GM23338 (cell line): ENCODE results near the gene AADAT. TPM values are rescaled to one million over a fixed set of nuclear protein-coding genes. Genes with fewer than 3 reads are reported as not detected.

Experiments used
- ATAC-seq: fragments of 200-7000 bp; cut with Tn5 transposase; 3 replicates; pipeline ENCODE4 v1.9.1; 2020
- DNase-seq: peaks from one replicate; pipeline ENCODE4 v3.0.0-alpha.2; 2015; ENCODE audit warnings: low spot score
- H2AFZ ChIP-seq: fragments of 200-600 bp; sonication (generic); 2 replicates; pipeline ENCODE4 v1.8.0; 2016; ENCODE audit warnings: antibody characterized with exemption, mild to moderate bottlenecking, moderate library complexity
- H3F3A ChIP-seq: fragments of 200-600 bp; sonication (generic); replicated peaks from 2 replicates; pipeline ENCODE4 v1.8.0; 2017; ENCODE audit warnings: antibody characterized with exemption, mixed run types, low read depth
- H3K27ac ChIP-seq: fragments of 200-600 bp; sonication (generic); 2 replicates; pipeline ENCODE4 v1.6.1; 2016; ENCODE audit warnings: low read depth
- H3K27me3 ChIP-seq: fragments of 200-600 bp; sonication (generic); 2 replicates; pipeline ENCODE4 v1.8.0; 2016; ENCODE audit warnings: mild to moderate bottlenecking, mixed run types, moderate library complexity; ENCODE audit not compliant: insufficient read depth
- H3K36me3 ChIP-seq: fragments of 200-600 bp; sonication (generic); 2 replicates; pipeline ENCODE4 v1.8.0; 2016; ENCODE audit warnings: mild to moderate bottlenecking; ENCODE audit not compliant: insufficient read depth
- H3K4me1 ChIP-seq: fragments of 200-600 bp; sonication (generic); 2 replicates; pipeline ENCODE4 v1.8.0; 2016; ENCODE audit warnings: mild to moderate bottlenecking, moderate library complexity; ENCODE audit not compliant: insufficient read depth
- H3K4me2 ChIP-seq: fragments of 200-600 bp; sonication (generic); 2 replicates; pipeline ENCODE4 v1.7.1; 2017; ENCODE audit warnings: mixed run types
- H3K4me3 ChIP-seq: fragments of 200-600 bp; sonication (generic); 2 replicates; pipeline ENCODE4 v1.6.1; 2016; ENCODE audit warnings: mixed run types
- H3K79me2 ChIP-seq: fragments of 200-600 bp; sonication (generic); replicated peaks from 2 replicates; pipeline ENCODE4 v1.8.0; 2017; ENCODE audit warnings: mild to moderate bottlenecking; ENCODE audit not compliant: insufficient read depth
- H3K9me2 ChIP-seq: fragments of 200-600 bp; sonication (generic); 2 replicates; pipeline ENCODE4 v1.8.0; 2017; ENCODE audit not compliant: insufficient read depth
- H4K20me1 ChIP-seq: fragments of 200-600 bp; sonication (generic); replicated peaks from 2 replicates; pipeline ENCODE4 v1.8.0; 2017; ENCODE audit warnings: mild to moderate bottlenecking; ENCODE audit not compliant: insufficient read depth
- H3K27ac Mint-ChIP-seq: 2 replicates; pipeline ENCODE4 v1.8.0; 2020; ENCODE audit warnings: inconsistent platforms, mild to moderate bottlenecking, moderate library complexity, mixed read lengths
- H3K27me3 Mint-ChIP-seq: 3 replicates; pipeline ENCODE4 v1.8.0; 2022; ENCODE audit warnings: low read depth, mild to moderate bottlenecking, moderate library complexity, mixed read lengths, inconsistent platforms; ENCODE audit not compliant: insufficient read depth, poor library complexity
- H3K36me3 Mint-ChIP-seq: 3 replicates; pipeline ENCODE4 v1.8.0; 2021; ENCODE audit warnings: low read depth, mild to moderate bottlenecking, inconsistent platforms, moderate library complexity, mixed read lengths
- H3K4me1 Mint-ChIP-seq: 3 replicates; pipeline ENCODE4 v1.8.0; 2020; ENCODE audit warnings: mild to moderate bottlenecking, inconsistent platforms, mixed read lengths
- H3K4me3 Mint-ChIP-seq: 3 replicates; pipeline ENCODE4 v1.8.0; 2021; ENCODE audit warnings: moderate library complexity, mild to moderate bottlenecking, inconsistent platforms, mixed read lengths
- H3K9me3 Mint-ChIP-seq: 3 replicates; pipeline ENCODE4 v1.8.0; 2020; ENCODE audit warnings: moderate library complexity, mild to moderate bottlenecking, inconsistent platforms, mixed read lengths
- CREB1 ChIP-seq: fragments of 250-450 bp; sonication (Bioruptor Pico); IDR thresholded peaks from 2 replicates; pipeline ENCODE4 v1.5.0; 2020; ENCODE audit warnings: low read depth, mild to moderate bottlenecking, moderate library complexity
- CTCF ChIP-seq, 2 experiments: fragments of 200-600 bp in 1 of 2; sonication (generic) in 1 of 2; conservative IDR thresholded peaks; 2 replicates each; pipeline versions ENCODE4 v1.5.1 to v1.6.1; 2016 to 2017; ENCODE audit warnings: antibody characterized with exemption in 2 of 2, low read depth in 2 of 2, mild to moderate bottlenecking in 2 of 2, moderate library complexity in 1 of 2
- ETS1 ChIP-seq: IDR thresholded peaks from 2 replicates; pipeline ENCODE4 v1.6.1; 2016; ENCODE audit warnings: antibody characterized with exemption
- EZH2 ChIP-seq: fragments of 200-600 bp; sonication (generic); IDR thresholded peaks from one replicate; pipeline ENCODE4 v1.8.0; 2017; ENCODE audit warnings: antibody characterized with exemption, mild to moderate bottlenecking, low read depth; ENCODE audit not compliant: unreplicated experiment
- EZH2phosphoT487 ChIP-seq: fragments of 200-600 bp; sonication (generic); IDR thresholded peaks from one replicate; pipeline ENCODE4 v1.8.1; 2018; ENCODE audit warnings: antibody characterized with exemption; ENCODE audit not compliant: unreplicated experiment
- POLR2AphosphoS5 ChIP-seq: IDR thresholded peaks from 2 replicates; pipeline ENCODE4 v1.6.1; 2016; ENCODE audit warnings: antibody characterized with exemption, low read depth
- REST ChIP-seq: IDR thresholded peaks from one replicate; pipeline ENCODE4 v1.6.1; 2018; ENCODE audit warnings: antibody characterized with exemption; ENCODE audit not compliant: unreplicated experiment
- STAT1 ChIP-seq: IDR thresholded peaks from one replicate; pipeline ENCODE4 v1.6.1; 2016; ENCODE audit warnings: antibody characterized with exemption; ENCODE audit not compliant: unreplicated experiment
- ZNF114 ChIP-seq: fragments of 250-450 bp; sonication (Bioruptor Pico); IDR thresholded peaks from 2 replicates; pipeline ENCODE4 v1.5.0; 2020; ENCODE audit warnings: mild to moderate bottlenecking, moderate library complexity
- ZNF331 ChIP-seq: fragments of 250-450 bp; sonication (Bioruptor Pico); IDR thresholded peaks from 2 replicates; pipeline ENCODE4 v1.5.0; 2020; ENCODE audit warnings: low read depth, mild to moderate bottlenecking, moderate library complexity
- polyA plus RNA-seq: library from polyadenylated mRNA; unstranded; fragments of >200 nt; fragmentation: Nextera tagmentation; extraction: Ambion mirVana; gene quantifications from 2 replicates; pipeline ENCODE4 v1.2.1, GENCODE V29; 2016
- total RNA-seq: library from RNA; depleted of rRNA; stranded (reverse); fragments of >200 nt; shearing (Covaris generic); gene quantifications from 2 replicates; pipeline ENCODE4 v1.2.3, GENCODE V29; 2014

AADAT gene
- total and polyA plus RNA-seq, 2 experiments from 2014 or later = 6.9 to 7.0 TPM

- H3K27ac ChIP-seq = no peak overlapping the region
- no peaks in the 10 kb centered on the region for H3K36me3 ChIP-seq
- peaks cover 5% of the 10 kb centered on the region; the same call in 1 of the 2 replicates for H3K79me2 ChIP-seq
- DNase-seq (no peak), ATAC-seq (no peak)
- Mint-ChIP-seq H3K27ac (no peak overlapping the region), H3K4me1 (peaks cover 15% of the 10 kb centered on the region), H3K4me3 (no peak overlapping the region), H3K27me3 (peaks cover 17% of the 10 kb centered on the region), H3K36me3 (0 out of 3 replicates have a peak, but pooled peaks cover 2% of the 10 kb centered on the region), H3K9me3 (peaks cover under 1% of the 10 kb centered on the region; the same call in 1 of the 3 replicates)
- H2AFZ ChIP-seq = no peak overlapping the region
- no peak overlapping the region for H3K4me3 ChIP-seq
- H3K9me2 ChIP-seq = no peaks in the 10 kb centered on the region
- TF ChIP-seq EZH2phosphoT487 = no peak
- TF ChIP-seq ETS1 = no peak
- no peak for TF ChIP-seq CREB1 (CRISPR knock-in tag)
- no peak for TF ChIP-seq CTCF (conservative IDR thresholded peaks at IDR 0.05; ENCODE audit: low read depth in 2 of 2)
- TF ChIP-seq EZH2 = no peak
- TF ChIP-seq ZNF331 (CRISPR knock-in tag) = no peak
- no peak for TF ChIP-seq REST
- TF ChIP-seq STAT1 = no peak
- no peak for TF ChIP-seq ZNF114 (CRISPR knock-in tag)
- no peak for TF ChIP-seq POLR2AphosphoS5
- peaks cover 4% of the 10 kb centered on the region; the same call in 1 of the 2 replicates for H3K4me1 ChIP-seq
- no peak overlapping the region for H3K4me2 ChIP-seq
- H4K20me1 ChIP-seq = no peaks in the 10 kb centered on the region; the same call in 1 of the 2 replicates
- H3F3A ChIP-seq = no peaks in the 10 kb centered on the region
- H3K27me3 ChIP-seq = peaks cover 18% of the 10 kb centered on the region
Measured at GRCh38 chr4:170022211-170022610, 67.5 kb downstream of the AADAT start.
